ENCODE data around the gene C4orf36.
A peak's percentile ranks its signal among the peaks of the same experiment; 100 is the strongest.

The C4orf36 gene

DNA sequence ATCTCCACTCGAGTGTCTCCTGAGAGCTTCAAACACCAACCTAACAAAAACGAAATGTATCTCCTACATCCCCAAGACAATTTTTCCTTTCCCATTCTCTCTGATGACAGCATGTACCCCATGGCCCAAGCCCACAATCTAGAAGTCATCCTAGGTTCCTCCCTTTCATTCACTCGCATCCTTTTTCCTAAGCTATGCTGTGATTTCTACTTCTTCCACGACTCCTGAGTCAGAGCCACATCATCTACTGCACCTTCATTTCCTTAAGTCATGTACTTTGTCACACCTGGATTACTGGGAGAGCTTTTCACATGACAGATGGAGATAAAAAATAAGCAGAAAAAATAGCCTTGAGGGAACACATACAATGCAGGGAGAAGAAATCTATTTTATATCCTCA is 20.1 kb downstream of the C4orf36 start:
- TF ChIP-seq, protein P1, sequence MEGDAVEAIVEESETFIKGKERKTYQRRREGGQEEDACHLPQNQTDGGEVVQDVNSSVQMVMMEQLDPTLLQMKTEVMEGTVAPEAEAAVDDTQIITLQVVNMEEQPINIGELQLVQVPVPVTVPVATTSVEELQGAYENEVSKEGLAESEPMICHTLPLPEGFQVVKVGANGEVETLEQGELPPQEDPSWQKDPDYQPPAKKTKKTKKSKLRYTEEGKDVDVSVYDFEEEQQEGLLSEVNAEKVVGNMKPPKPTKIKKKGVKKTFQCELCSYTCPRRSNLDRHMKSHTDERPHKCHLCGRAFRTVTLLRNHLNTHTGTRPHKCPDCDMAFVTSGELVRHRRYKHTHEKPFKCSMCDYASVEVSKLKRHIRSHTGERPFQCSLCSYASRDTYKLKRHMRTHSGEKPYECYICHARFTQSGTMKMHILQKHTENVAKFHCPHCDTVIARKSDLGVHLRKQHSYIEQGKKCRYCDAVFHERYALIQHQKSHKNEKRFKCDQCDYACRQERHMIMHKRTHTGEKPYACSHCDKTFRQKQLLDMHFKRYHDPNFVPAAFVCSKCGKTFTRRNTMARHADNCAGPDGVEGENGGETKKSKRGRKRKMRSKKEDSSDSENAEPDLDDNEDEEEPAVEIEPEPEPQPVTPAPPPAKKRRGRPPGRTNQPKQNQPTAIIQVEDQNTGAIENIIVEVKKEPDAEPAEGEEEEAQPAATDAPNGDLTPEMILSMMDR (conservative IDR thresholded peaks at IDR 0.05) = no peak
- no peak for TF ChIP-seq ZFX (IDR thresholded peaks at IDR 0.05)
- H3K27ac ChIP-seq = no peak overlapping the region

DNA sequence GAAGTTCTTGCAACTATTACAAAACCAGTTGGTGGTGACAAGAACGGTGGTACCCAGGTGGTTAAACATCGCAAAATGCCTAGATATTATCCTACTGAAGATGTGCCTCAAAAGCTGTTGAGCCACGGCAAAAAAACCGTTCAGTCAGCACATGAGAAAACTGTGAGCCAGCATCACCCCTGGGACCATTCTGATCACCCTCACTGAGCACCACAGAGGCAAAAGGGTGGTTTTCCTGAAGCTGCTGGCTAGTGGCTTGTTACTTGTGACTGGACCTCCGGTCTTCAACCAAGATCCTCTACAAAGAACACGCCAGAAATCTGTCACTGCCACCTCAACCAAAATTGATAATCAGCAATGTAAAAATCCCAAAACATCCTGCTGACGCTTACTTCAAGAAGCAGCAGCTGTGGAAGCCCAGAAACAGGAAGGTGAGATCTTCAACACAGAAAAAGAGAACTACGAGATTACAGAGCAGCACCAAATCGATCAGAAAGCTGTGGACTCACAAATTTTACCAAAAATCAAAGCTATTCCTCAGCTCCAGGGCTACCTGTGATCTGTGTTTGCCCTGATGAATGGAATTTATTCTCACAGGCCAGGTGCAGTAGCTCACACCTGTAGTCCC is 21.7 kb downstream of the C4orf36 start:
- TF ChIP-seq, protein P1 (conservative IDR thresholded peaks at IDR 0.05) = no peak
- TF ChIP-seq ZFX (IDR thresholded peaks at IDR 0.05) = no peak
- no peak overlapping the region for H3K27ac ChIP-seq

DNA sequence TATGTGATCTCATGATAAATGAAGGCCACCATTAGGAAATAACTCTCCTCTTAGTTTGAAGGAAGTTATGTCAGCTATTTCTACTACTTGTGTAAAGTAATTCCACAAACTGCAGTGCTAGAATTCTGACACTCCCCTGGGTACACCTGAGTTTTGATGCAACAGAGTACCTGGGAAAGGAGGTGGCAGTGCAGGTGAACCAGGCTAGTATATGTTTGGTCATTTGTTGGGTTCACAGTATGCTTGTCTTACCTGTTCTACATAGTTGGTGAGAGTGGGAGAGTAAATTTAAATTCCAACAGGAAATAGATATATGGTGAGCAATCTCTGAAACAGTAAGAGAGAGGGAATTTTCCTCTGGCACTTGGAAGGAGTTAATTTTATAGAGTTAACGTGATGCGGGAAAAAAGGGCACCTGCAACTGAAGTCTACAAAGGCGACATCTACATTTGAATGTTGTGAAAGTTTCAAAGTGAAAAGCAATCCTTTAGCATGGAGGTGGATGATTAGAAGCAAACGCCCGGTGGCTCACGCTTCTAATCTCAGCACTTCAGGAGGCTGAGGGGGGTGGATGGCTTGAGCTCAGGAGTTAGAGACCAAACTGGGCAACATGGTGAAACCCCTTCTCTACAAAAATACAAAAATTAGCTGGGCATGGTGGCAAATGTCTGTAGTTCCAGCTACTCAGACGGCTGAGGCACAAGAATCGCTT is 34.7 kb downstream of the C4orf36 start:
- TF ChIP-seq, protein P1 (conservative IDR thresholded peaks at IDR 0.05) = no peak
- no peak for TF ChIP-seq ZFX (IDR thresholded peaks at IDR 0.05)
- no peak overlapping the region for H3K27ac ChIP-seq

DNA sequence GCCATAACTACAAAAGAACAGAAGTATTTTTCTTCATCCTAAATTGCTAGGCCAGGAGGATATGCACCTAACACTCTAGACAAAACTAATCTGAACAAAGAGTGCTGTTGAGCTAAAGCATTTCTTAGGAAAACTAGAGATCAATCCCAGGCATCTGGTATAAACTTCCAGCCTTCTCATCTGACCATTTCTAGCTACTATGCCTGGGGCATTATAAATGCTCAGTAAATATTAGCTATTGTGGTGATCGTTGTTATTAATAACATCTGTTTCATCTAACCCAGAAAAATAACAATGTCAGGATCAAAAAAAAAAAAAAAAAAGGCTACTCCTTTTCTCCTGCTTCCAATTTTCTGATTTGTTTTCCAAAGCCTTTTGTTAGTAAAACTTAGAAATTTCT is 35.3 kb downstream of the C4orf36 start:
- H3K27ac ChIP-seq = no peak overlapping the region
- TF ChIP-seq, protein P1 (conservative IDR thresholded peaks at IDR 0.05) = no peak
- no peak for TF ChIP-seq ZFX (IDR thresholded peaks at IDR 0.05)

DNA sequence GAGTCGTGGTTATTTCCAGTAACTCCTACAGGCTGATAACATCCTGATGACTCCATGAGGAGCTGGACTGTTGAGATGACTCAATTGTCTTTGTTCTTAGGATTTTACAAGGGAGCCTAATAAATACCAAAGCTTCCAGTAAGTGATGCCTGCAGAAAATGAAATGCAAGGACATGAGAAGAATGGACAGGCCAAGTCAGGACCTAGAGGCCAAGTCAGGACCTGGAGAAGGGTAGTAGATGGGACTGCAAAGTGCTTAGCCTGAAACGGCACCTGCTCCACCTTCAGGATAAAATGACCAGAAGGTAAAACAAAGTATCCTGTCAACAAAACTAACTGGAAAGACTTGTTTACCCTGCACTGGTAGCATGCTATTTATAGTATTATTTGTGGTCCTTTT is 36.6 kb downstream of the C4orf36 start:
- no peak for TF ChIP-seq ZFX (IDR thresholded peaks at IDR 0.05)
- TF ChIP-seq, protein P1 (conservative IDR thresholded peaks at IDR 0.05) = peak; percentile 43
- no peak overlapping the region for H3K27ac ChIP-seq

DNA sequence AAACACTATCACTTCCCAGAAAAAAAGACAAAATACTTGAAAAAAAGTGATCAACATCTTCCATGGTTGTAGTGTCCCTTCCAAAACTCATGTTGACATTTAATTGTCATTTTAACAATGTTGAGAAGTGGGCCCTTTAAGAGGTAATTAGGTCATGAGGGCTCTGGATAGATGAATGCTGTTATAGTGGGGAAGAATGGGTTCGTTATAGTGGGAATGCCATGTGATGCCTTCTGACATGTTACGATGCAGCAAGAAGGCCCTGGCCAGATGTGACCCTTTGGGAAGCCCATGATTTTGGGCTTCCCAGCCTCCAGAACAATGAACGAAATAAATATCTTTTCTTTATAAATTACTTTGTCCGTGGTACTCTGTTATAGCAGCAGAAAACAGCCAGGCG is 39.0 kb downstream of the C4orf36 start:
- no peak for TF ChIP-seq ZFX (IDR thresholded peaks at IDR 0.05)
- TF ChIP-seq, protein P1 (conservative IDR thresholded peaks at IDR 0.05) = no peak
- H3K27ac ChIP-seq = no peak overlapping the region

DNA sequence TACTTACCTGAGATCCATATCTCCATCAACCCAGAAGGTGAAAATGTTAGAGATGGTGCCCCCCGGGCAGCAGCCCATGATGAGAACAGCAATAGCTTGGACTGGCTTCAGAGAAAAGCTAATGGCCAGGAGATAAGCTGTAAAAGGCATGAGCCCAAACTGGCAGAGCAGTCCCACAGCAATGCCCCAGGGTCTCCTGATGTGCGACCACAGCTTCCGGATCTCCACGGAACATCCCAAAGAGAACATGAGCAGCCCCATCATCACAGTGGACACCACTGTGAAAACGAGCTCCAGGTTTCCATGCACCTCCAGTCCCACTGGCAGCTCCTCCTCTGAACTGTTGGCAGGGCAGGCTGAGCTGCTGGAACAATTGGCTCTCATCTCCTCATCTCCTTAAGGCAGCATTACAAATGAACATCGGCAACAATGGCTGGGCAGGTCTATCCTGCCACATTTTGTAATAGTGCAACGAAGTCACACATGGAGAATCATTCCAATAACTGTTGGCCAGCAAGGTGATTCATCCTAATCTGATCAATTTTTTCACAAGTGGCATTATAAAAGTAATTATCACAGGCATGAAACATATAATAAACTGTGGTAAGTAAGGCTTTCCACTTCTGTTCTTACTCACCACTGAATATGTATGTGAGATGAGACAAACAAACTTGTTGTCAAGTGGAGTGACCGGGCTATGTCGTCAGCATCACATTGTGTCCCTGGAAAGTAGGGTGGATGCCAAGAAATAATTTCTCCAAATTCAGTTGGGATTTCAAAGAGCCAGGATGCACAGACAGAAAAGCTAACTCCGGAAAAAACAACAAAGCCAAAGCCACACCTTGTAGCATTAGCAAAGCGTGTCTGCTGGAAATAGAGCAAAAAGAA is 43.2 kb downstream of the C4orf36 start, which contains the start of gene SLC10A6:
SLC10A6 (minus strand) TSS at position 653 of the 888 bp plus-strand sequence; CDS start at position 384, 269 bp downstream.
- no peak within 1 kb of the TSS for H3K27ac ChIP-seq
- TF ChIP-seq, protein P1 (conservative IDR thresholded peaks at IDR 0.05) = no peak
- no peak for TF ChIP-seq ZFX (IDR thresholded peaks at IDR 0.05)
